GM12878 (cell line): ENCODE measurements around the gene RNF220. TPM values are rescaled to one million over a fixed set of nuclear protein-coding genes. Genes with fewer than 3 reads are reported as not detected.

Source experiments
- ATAC-seq: fragments of 200-7000 bp; cut with Tn5 transposase; 3 replicates; pipeline ENCODE4 v1.9.1; 2020; ENCODE audit warnings: mild to moderate bottlenecking, moderate library complexity
- BruUV-seq: library from RNA; stranded (reverse); fragments of 400-500 nt; replicated peaks from 2 replicates; lab custom pipeline; 2021; lab: Mats Ljungman, UMichigan
- CTCF ChIA-PET: fragments of 300-600 bp; sonication (Branson Sonifier 250); formaldehyde crosslinking; extraction: SDS; loops from one replicate; lab custom pipeline; 2021; ENCODE audit warnings: inconsistent platforms; lab: Yijun Ruan, JAX
- POLR2A ChIA-PET: fragments of 350-600 bp; formaldehyde crosslinking; extraction: SDS; loops from one replicate; lab custom pipeline; 2021; ENCODE audit warnings: inconsistent platforms; lab: Charles Lee
- RAD21 ChIA-PET: fragments of 300-600 bp; sonication (Branson Sonifier 250); formaldehyde crosslinking; loops from one replicate; lab custom pipeline; 2023; ENCODE audit warnings: antibody characterized with exemption; ENCODE audit not compliant: unreplicated experiment; lab: Charles Lee
- SMC1A ChIA-PET: fragments of 300-600 bp; sonication (Branson Sonifier 250); formaldehyde crosslinking; loops from one replicate; lab custom pipeline; 2023; ENCODE audit not compliant: unreplicated experiment, uncharacterized antibody; lab: Charles Lee
- DNase-seq: peaks from one replicate; pipeline ENCODE4 v3.0.0-alpha.2; 2011; ENCODE audit warnings: low read depth, low spot score
- FAIRE-seq: peaks from 3 replicates; lab custom pipeline; 2011; peaks lifted over from hg19 to GRCh38; lab: Jason Lieb, UNC
- H2AFZ ChIP-seq: 2 replicates; pipeline ENCODE4 v1.6.0; 2011; ENCODE audit warnings: low read depth, low read length, control low read depth; ENCODE audit not compliant: control insufficient read depth
- H3K27ac ChIP-seq: 2 replicates; pipeline ENCODE4 v1.5.1; 2011; ENCODE audit warnings: control low read depth; ENCODE audit not compliant: control insufficient read depth, insufficient read depth
- H3K27me3 ChIP-seq, 2 experiments: replicated peaks in 1 of 2; 2 replicates each; pipeline versions ENCODE4 v1.6.0 to v1.6.1; 2011; ENCODE audit warnings: low read length in 1 of 2; ENCODE audit not compliant: control insufficient read depth in 2 of 2, insufficient read depth in 2 of 2
- H3K36me3 ChIP-seq, 2 experiments: 2 replicates each; pipeline ENCODE4 v1.5.1; 2011; ENCODE audit warnings: low read length in 1 of 2; ENCODE audit not compliant: control insufficient read depth in 2 of 2, insufficient read depth in 2 of 2
- H3K4me1 ChIP-seq: 2 replicates; pipeline ENCODE4 v1.6.1; 2011; ENCODE audit warnings: mild to moderate bottlenecking, low read length, moderate library complexity, mixed read lengths; ENCODE audit not compliant: control insufficient read depth, insufficient read depth
- H3K4me2 ChIP-seq: 2 replicates; pipeline ENCODE4 v1.6.0; 2011; ENCODE audit warnings: control low read depth; ENCODE audit not compliant: control insufficient read depth, insufficient read depth
- H3K4me3 ChIP-seq: fragments of 200-600 bp; sonication (generic); 2 replicates; pipeline ENCODE4 v1.5.1; 2016
- H3K79me2 ChIP-seq: 2 replicates; pipeline ENCODE4 v1.6.0; 2011; ENCODE audit warnings: low read length; ENCODE audit not compliant: control insufficient read depth, insufficient read depth
- H3K9ac ChIP-seq: 2 replicates; pipeline ENCODE4 v1.8.0; 2011; ENCODE audit warnings: low read length, control low read depth, mixed read lengths; ENCODE audit not compliant: control insufficient read depth, insufficient read depth
- H3K9me3 ChIP-seq: replicated peaks from 3 replicates; pipeline ENCODE4 v1.5.1; 2011; ENCODE audit warnings: mild to moderate bottlenecking, low read length; ENCODE audit not compliant: control insufficient read depth, insufficient read depth
- H4K20me1 ChIP-seq: 2 replicates; pipeline ENCODE4 v1.6.0; 2011; ENCODE audit not compliant: control insufficient read depth, insufficient read depth
- CHD1 ChIP-seq: IDR thresholded peaks from 2 replicates; pipeline ENCODE4 v1.6.1; 2012; ENCODE audit warnings: low read depth, low read length, improper control_type of control experiment
- CHD2 ChIP-seq: IDR thresholded peaks from 2 replicates; pipeline ENCODE4 v1.6.1; 2011; ENCODE audit warnings: low read depth, low read length, improper control_type of control experiment, borderline replicate concordance
- HDGF ChIP-seq: fragments of 450-650 bp; IDR thresholded peaks from 2 replicates; pipeline ENCODE4 v1.6.1; 2016; ENCODE audit warnings: antibody characterized with exemption
- NRF1 ChIP-seq: conservative IDR thresholded peaks from 2 replicates; pipeline ENCODE4 v1.6.1; 2011; ENCODE audit warnings: mild to moderate bottlenecking, low read depth, low read length, improper control_type of control experiment
- SIN3A ChIP-seq: IDR thresholded peaks from 2 replicates; pipeline ENCODE4 v1.6.1; 2012; ENCODE audit warnings: low read depth, low read length, improper control_type of control experiment
- SMAD1 ChIP-seq: fragments of 450-650 bp; IDR thresholded peaks from 2 replicates; pipeline ENCODE4 v1.6.1; 2018; ENCODE audit warnings: mild to moderate bottlenecking, low read depth; ENCODE audit not compliant: partially characterized antibody
- SREBF2 ChIP-seq: IDR thresholded peaks from 2 replicates; pipeline ENCODE4 v1.6.1; 2012; ENCODE audit warnings: mild to moderate bottlenecking, low read length
- WGBS: methylation state at CpG from one replicate; pipeline ENCODE4 v1.1.6; 2016; ENCODE audit warnings: low lambda C conversion rate; ENCODE audit not compliant: insufficient replicate concordance, insufficient coverage; ENCODE audit errors: missing lambda C conversion rate; 5-methylcytosine and 5-hydroxymethylcytosine counted together
- in situ Hi-C: fragments of 300-500 bp; cut with MboI; formaldehyde crosslinking; loops from 9 replicates; pipeline ENCODE4 v1.14.3; 2018; ENCODE audit warnings: mixed read lengths
- intact Hi-C: fragments of 100-400 bp; cut with micrococcal nuclease; formaldehyde crosslinking; loops from one replicate; pipeline ENCODE4 v1.14.2; 2022; ENCODE audit not compliant: unreplicated experiment
- polyA plus RNA-seq, 11 experiments: library from polyadenylated mRNA; depleted of rRNA in 4 of 11; unstranded in 6 of 11; stranded (reverse) in 5 of 11; fragments of >200 nt; fragmentation: Nextera tagmentation in 4 of 11; fragmentation: Illumina TruSeq in 1 of 11; extraction: Ambion mirVana in 4 of 11; extraction: Trizol in 1 of 11; gene quantifications; 1 replicate in 1 of 11; 2 replicates in 10 of 11; pipeline versions ENCODE4 v1.2.1 to v1.2.3, GENCODE V29; 2011 to 2016; ENCODE audit warnings: inconsistent platforms in 2 of 11, missing spikeins in 2 of 11, low read depth in 1 of 11
- total RNA-seq, 4 experiments: library from RNA; depleted of rRNA in 3 of 4; stranded (reverse); fragments of >200 nt in 3 of 4; fragmentation: Illumina TruSeq in 1 of 4; extraction: Trizol in 1 of 4; gene quantifications; 2 replicates each; pipeline versions ENCODE4 v1.2.1 to v1.2.3, GENCODE V29; 2013 to 2021
- TF ChIP-seq, protein P1 (sequence below): fragments of 450-650 bp; IDR thresholded peaks from 2 replicates; pipeline ENCODE4 v1.6.1; 2016; ENCODE audit warnings: mild to moderate bottlenecking
- TF ChIP-seq, protein P2 (sequence below): IDR thresholded peaks from 2 replicates; pipeline ENCODE4 v1.6.1; 2011; ENCODE audit warnings: low read depth, mild to moderate bottlenecking, low read length, moderate library complexity, borderline replicate concordance; ENCODE audit errors: extremely low read depth

Gene RNF220
- total and polyA plus RNA-seq, 10 of the 15 experiments (the other 5 are each of a cell fraction or from before 2014, with no cell fraction given) = 4.6 to 84.1 (median 53.7) TPM

DNA sequence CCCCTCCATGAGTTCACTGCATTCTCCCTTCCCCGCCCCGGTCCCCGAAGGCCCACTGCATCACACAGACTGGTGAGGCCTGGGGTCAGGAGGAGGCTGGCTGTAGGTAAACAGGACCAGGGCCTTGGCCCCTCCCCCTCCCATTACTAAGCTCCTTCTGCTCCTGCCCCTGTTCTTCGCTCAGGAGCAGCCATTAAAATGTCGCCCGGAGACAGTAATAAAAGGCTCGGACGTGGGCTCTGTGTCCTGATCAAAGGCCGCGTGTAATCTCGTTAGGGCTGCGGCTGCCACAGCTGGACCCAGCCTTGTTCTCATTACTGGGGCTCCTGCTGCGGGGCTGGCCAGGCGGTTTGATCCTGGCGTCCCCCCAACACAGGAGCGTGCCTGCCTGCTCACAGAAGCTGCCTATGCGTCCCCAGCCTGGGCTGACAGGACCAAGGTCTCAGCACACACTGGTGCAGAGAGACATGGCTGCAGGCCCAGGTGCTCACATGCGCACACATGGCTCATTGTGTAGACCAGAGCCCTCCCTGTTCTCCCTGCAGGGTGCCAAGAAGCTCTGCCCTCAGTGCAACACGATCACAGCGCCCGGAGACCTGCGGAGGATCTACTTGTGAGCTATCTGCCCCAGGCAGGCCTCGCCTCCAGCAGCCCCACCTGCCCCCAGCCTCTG, 245.2 kb downstream of the RNF220 start:
- SMC1A ChIA-PET = no interaction called here
- CTCF ChIA-PET = interaction anchor here (3.9 to 4.4 kb wide), 4 partner anchors 17 to 77 kb away, joined by 37 to 76 read pairs (median 62); no protein-coding TSS in a partner anchor
- no peaks in the 10 kb centered on the region for H3K4me1 ChIP-seq
- FAIRE-seq = no peak
- H3K27ac ChIP-seq = no peak overlapping the region
- H3K9ac ChIP-seq = no peak overlapping the region
- H4K20me1 ChIP-seq = no peaks in the 10 kb centered on the region
- intact Hi-C loops (loop anchor here (5.0 to 10.0 kb wide), 2 partner anchors 273 to 435 kb away; partner anchors contain the start of gene DMAP1), in situ Hi-C loops (no loop called here)
- no peaks in the 10 kb centered on the region for H3K9me3 ChIP-seq
- DNase-seq = no peak
- TF ChIP-seq, protein P1, sequence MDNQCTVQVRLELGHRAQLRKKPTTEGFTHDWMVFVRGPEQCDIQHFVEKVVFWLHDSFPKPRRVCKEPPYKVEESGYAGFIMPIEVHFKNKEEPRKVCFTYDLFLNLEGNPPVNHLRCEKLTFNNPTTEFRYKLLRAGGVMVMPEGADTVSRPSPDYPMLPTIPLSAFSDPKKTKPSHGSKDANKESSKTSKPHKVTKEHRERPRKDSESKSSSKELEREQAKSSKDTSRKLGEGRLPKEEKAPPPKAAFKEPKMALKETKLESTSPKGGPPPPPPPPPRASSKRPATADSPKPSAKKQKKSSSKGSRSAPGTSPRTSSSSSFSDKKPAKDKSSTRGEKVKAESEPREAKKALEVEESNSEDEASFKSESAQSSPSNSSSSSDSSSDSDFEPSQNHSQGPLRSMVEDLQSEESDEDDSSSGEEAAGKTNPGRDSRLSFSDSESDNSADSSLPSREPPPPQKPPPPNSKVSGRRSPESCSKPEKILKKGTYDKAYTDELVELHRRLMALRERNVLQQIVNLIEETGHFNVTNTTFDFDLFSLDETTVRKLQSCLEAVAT = no peak
- TF ChIP-seq, all 136 proteins: peak for 0
- RAD21 ChIA-PET = no interaction called here
- Histone ChIP-seq H3K4me2 (no peak overlapping the region), H3K79me2 (no peaks in the 10 kb centered on the region), H3K27me3 (no peaks in the 10 kb centered on the region), H2AFZ (no peak overlapping the region), H3K36me3 (peaks cover 19 to 25% of the 10 kb centered on the region in 2 experiments), H3K4me3 (no peak overlapping the region)
- no TSS peak for BruUV-seq
- 96% methylated on average over 21 of the region's 23 CpGs for WGBS
- no peak for ATAC-seq
- POLR2A ChIA-PET = no interaction called here

DNA sequence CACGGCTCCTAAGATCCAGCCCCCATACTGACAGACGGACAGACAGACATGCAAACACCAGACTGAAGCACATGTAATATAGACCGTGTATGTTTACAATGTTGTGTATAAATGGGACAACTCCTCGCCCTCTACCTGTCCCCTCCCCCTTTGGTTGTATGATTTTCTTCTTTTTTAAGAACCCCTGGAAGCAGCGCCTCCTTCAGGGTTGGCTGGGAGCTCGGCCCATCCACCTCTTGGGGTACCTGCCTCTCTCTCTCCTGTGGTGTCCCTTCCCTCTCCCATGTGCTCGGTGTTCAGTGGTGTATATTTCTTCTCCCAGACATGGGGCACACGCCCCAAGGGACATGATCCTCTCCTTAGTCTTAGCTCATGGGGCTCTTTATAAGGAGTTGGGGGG, 246.0 kb downstream of the RNF220 start:
- Histone ChIP-seq H3K4me2 (no peak overlapping the region), H4K20me1 (no peaks in the 10 kb centered on the region), H3K79me2 (no peaks in the 10 kb centered on the region), H3K27me3 (no peaks in the 10 kb centered on the region), H2AFZ (no peak overlapping the region), H3K4me3 (no peak overlapping the region), H3K9me3 (no peaks in the 10 kb centered on the region), H3K27ac (no peak overlapping the region), H3K4me1 (no peaks in the 10 kb centered on the region), H3K9ac (no peak overlapping the region), H3K36me3 (peaks cover 19% of the 10 kb centered on the region in 2 experiments)
- WGBS = 71% methylated on average over 8 of the region's 8 CpGs
- CTCF ChIA-PET = interaction anchor here (1.0 to 4.4 kb wide), 8 partner anchors 18 to 302 kb away, joined by 4 to 76 read pairs (median 32); partner anchors contain the start of genes ARMH1 and TMEM53
- POLR2A ChIA-PET = interaction anchor here (0.6 kb wide), 1 partner anchor 17 kb away, joined by 4 read pairs; no protein-coding TSS in a partner anchor
- intact Hi-C loops (loop anchor here (5.0 to 10.0 kb wide), 2 partner anchors 274 to 436 kb away; partner anchors contain the start of gene DMAP1), in situ Hi-C loops (no loop called here)
- DNase-seq (no peak), ATAC-seq (no peak), FAIRE-seq (no peak)
- BruUV-seq = TSS peak; percentile 59
- SMC1A ChIA-PET = interaction anchor here (2.8 to 3.0 kb wide), 4 partner anchors 18 to 272 kb away, joined by 12 to 32 read pairs (median 16); partner anchors contain the start of genes ARMH1 and TMEM53
- RAD21 ChIA-PET = interaction anchor here (0.9 to 2.9 kb wide), 3 partner anchors 27 to 273 kb away, joined by 3 to 15 read pairs (median 4); no protein-coding TSS in a partner anchor
- TF ChIP-seq, protein P2, sequence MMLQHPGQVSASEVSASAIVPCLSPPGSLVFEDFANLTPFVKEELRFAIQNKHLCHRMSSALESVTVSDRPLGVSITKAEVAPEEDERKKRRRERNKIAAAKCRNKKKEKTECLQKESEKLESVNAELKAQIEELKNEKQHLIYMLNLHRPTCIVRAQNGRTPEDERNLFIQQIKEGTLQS = no peak
- TF ChIP-seq SREBF2 (no peak), CHD2 (no peak), HDGF (no peak), NRF1 (no peak), SMAD1 (no peak), CHD1 (no peak), SIN3A (no peak)
- TF ChIP-seq, protein P1 = no peak
